Mucosa of rectum (tissue), 2 donors: Measurements from ENCODE around the gene PLEKHN1.

Experiments used
- H3K27ac ChIP-seq, 2 donors: one replicate each; pipeline ENCODE4 v1.7.0; 2013; ENCODE audit warnings: inconsistent platforms in 2 of 2, low read depth in 2 of 2, low read length in 2 of 2
- H3K27me3 ChIP-seq, 2 donors: one replicate each; pipeline ENCODE4 v1.7.0; 2013; ENCODE audit warnings: low read length in 2 of 2; ENCODE audit not compliant: control insufficient read depth in 2 of 2, insufficient read depth in 2 of 2
- H3K36me3 ChIP-seq, 2 donors: one replicate each; pipeline ENCODE4 v1.7.0; 2013; ENCODE audit warnings: low read length in 2 of 2; ENCODE audit not compliant: control insufficient read depth in 2 of 2, insufficient read depth in 2 of 2
- H3K4me1 ChIP-seq, 2 donors: one replicate each; pipeline ENCODE4 v1.7.0; 2013; ENCODE audit warnings: low read length in 2 of 2, mild to moderate bottlenecking in 1 of 2; ENCODE audit not compliant: control insufficient read depth in 2 of 2, insufficient read depth in 2 of 2
- H3K4me3 ChIP-seq, 2 donors: one replicate each; pipeline ENCODE4 v1.7.0; 2013; ENCODE audit warnings: low read length in 2 of 2
- H3K9ac ChIP-seq, 2 donors: one replicate each; pipeline ENCODE4 v1.7.0; 2013; ENCODE audit warnings: low read length in 2 of 2, low read depth in 1 of 2, mild to moderate bottlenecking in 1 of 2
- H3K9me3 ChIP-seq, 2 donors: one replicate each; pipeline ENCODE4 v1.7.0; 2013; ENCODE audit warnings: low read length in 2 of 2; ENCODE audit not compliant: control insufficient read depth in 2 of 2
- donor health status: healthy.
- donor health status: Normal muscosa, but diverticular disease.

The PLEKHN1 gene

GRCh38 chr1:923131-923990 lies 42.9 kb upstream of the PLEKHN1 start, which contains the start of gene SAMD11:
SAMD11 (plus strand) TSS chr1:923923; CDS start chr1:924432, 509 bp downstream.
- Histone ChIP-seq H3K27me3 (peaks cover 62 to 78% of the 10 kb centered on the region in 2 donors), H3K36me3 (no peaks in the 10 kb centered on the region), H3K4me1 (peaks cover 23 to 26% of the 10 kb centered on the region in 2 donors), H3K4me3 (peak within 1 kb of the TSS; percentile 48 to 52), H3K9me3 (no peaks in the 10 kb centered on the region), H3K9ac (no peak within 1 kb of the TSS), H3K27ac (no peak within 1 kb of the TSS)

GRCh38 chr1:923991-924655 lies 42.2 kb upstream of the PLEKHN1 start:
- H3K27ac ChIP-seq, result no peak overlapping the region
- no peak overlapping the region for H3K9ac ChIP-seq
- H3K27me3 ChIP-seq, result peaks cover 60 to 72% of the 10 kb centered on the region in 2 donors
- H3K4me3 ChIP-seq, result peak overlapping the region in 1 of 2 donors; percentile 44
- H3K9me3 ChIP-seq, result no peaks in the 10 kb centered on the region
- H3K36me3 ChIP-seq, result no peaks in the 10 kb centered on the region
- H3K4me1 ChIP-seq, result peaks cover 23 to 26% of the 10 kb centered on the region in 2 donors

- H3K27ac ChIP-seq, result no peak overlapping the region
- H3K9ac ChIP-seq, result no peak overlapping the region
- H3K36me3 ChIP-seq, result no peaks in the 10 kb centered on the region
- peaks cover 60 to 70% of the 10 kb centered on the region in 2 donors for H3K27me3 ChIP-seq
- H3K9me3 ChIP-seq, result no peaks in the 10 kb centered on the region
- H3K4me3 ChIP-seq, result peak overlapping the region; percentile 37 to 44
- peaks cover 23 to 26% of the 10 kb centered on the region in 2 donors for H3K4me1 ChIP-seq
These were observed 41.4 kb upstream of the PLEKHN1 start for GRCh38 chr1:924656-925560.

GRCh38 chr1:925561-926421 lies 40.5 kb upstream of the PLEKHN1 start:
- peaks cover 56 to 70% of the 10 kb centered on the region in 2 donors for H3K27me3 ChIP-seq

GRCh38 chr1:927234-927633 lies 39.0 kb upstream of the PLEKHN1 start:
- Histone ChIP-seq H3K27ac (no peak overlapping the region), H3K4me3 (no peak overlapping the region), H3K36me3 (no peaks in the 10 kb centered on the region), H3K4me1 (peaks cover 13 to 15% of the 10 kb centered on the region in 2 donors), H3K9ac (no peak overlapping the region), H3K27me3 (peaks cover 49 to 76% of the 10 kb centered on the region in 2 donors), H3K9me3 (no peaks in the 10 kb centered on the region)

More at GRCh38 chr1:925561-926421, 40.5 kb upstream of the PLEKHN1 start:
- H3K9ac ChIP-seq, result no peak overlapping the region
- no peaks in the 10 kb centered on the region for H3K9me3 ChIP-seq
- H3K36me3 ChIP-seq, result no peaks in the 10 kb centered on the region
- H3K4me1 ChIP-seq, result peaks cover 19 to 21% of the 10 kb centered on the region in 2 donors
- H3K27ac ChIP-seq, result no peak overlapping the region
- peak overlapping the region in 1 of 2 donors; percentile 20 for H3K4me3 ChIP-seq

GRCh38 chr1:927748-928147 lies 38.5 kb upstream of the PLEKHN1 start:
- H3K4me1 ChIP-seq, result peaks cover 13 to 17% of the 10 kb centered on the region in 2 donors
- H3K27ac ChIP-seq, result no peak overlapping the region
- H3K9me3 ChIP-seq, result no peaks in the 10 kb centered on the region
- H3K27me3 ChIP-seq, result peaks cover 49 to 76% of the 10 kb centered on the region in 2 donors
- no peaks in the 10 kb centered on the region for H3K36me3 ChIP-seq
- H3K4me3 ChIP-seq, result no peak overlapping the region
- no peak overlapping the region for H3K9ac ChIP-seq

- Histone ChIP-seq H3K27ac (no peak overlapping the region), H3K36me3 (no peaks in the 10 kb centered on the region), H3K9ac (no peak overlapping the region), H3K9me3 (no peaks in the 10 kb centered on the region), H3K4me1 (peaks cover 7 to 19% of the 10 kb centered on the region in 2 donors), H3K27me3 (peaks cover 43 to 75% of the 10 kb centered on the region in 2 donors), H3K4me3 (no peak overlapping the region)
These were observed 37.2 kb upstream of the PLEKHN1 start for GRCh38 chr1:928825-929661.

- no peak overlapping the region for H3K9ac ChIP-seq
- H3K4me3 ChIP-seq, result no peak overlapping the region
- H3K27me3 ChIP-seq, result peaks cover 45 to 70% of the 10 kb centered on the region in 2 donors
- H3K36me3 ChIP-seq, result no peaks in the 10 kb centered on the region
- H3K27ac ChIP-seq, result no peak overlapping the region
- peaks cover under 1 to 15% of the 10 kb centered on the region in 2 donors for H3K4me1 ChIP-seq
- no peaks in the 10 kb centered on the region for H3K9me3 ChIP-seq
These were observed 36.3 kb upstream of the PLEKHN1 start for GRCh38 chr1:929712-930632.
